GM13976 (cell line): ENCODE data around the gene ALPP.

ENCODE experiments used
- DNase-seq: peaks from one replicate; pipeline ENCODE4 v3.0.0; 2012; ENCODE audit warnings: low spot score
- in situ Hi-C: fragments of 300-500 bp; cut with MboI; formaldehyde crosslinking; loops from one replicate; pipeline ENCODE4 v1.12.0; 2022; ENCODE audit warnings: low sequenced_read_pairs, mixed read lengths, inconsistent platforms; ENCODE audit not compliant: unreplicated experiment
- TF ChIP-seq, protein P1 (sequence below): IDR thresholded peaks from 2 replicates; pipeline ENCODE4 v1.5.1; 2012; ENCODE audit warnings: borderline replicate concordance, mild to moderate bottlenecking; ENCODE audit not compliant: insufficient read depth; ENCODE audit errors: extremely low read depth, missing control alignments, control extremely low read depth

ALPP gene

DNA sequence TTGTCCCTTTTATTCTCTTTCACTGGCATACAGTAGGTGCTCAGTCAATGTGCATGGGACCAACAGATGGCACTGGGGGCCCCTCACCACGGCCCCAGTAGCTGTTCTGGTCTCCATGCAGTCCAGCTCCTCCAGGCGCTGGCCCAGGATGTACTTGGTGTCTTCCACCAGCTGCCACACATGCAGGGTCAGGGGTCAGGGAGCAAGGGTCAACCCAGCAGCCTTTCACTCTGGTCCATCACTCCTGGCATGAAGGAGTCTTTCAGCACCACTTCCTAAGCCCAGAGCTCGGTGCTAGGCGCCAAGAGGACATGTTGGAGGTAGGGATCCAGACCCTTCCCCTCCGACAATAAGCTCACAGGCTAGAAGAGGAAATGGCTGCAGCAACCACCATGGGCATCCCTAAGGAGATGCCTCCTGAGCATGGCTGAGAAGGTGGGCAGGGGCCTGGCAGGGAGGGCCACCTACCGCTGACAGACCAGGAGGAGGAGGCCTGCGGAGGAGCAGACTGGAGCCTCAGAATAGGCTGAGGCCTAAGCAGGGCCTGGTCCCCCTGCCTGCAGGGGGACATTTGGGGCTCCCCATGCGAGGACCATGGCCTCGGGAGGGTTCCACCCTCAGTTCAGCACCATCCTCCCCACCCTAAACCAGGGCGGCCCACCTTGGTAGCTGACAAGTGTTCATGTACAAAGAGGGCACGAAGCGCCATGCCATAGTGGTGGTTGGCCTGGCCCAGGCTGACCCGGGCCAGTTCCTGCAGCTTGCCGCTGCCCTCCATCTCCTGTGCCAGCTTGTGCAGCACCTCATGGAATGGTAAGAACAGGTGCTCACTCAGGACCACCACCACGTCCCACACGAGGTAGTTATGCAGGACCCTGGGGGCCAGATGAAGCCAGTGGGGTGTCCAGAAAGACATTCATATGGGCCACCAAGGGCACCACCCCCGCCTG, 38.2 kb downstream of the ALPP start:
- no peak for DNase-seq
- TF ChIP-seq, protein P1, sequence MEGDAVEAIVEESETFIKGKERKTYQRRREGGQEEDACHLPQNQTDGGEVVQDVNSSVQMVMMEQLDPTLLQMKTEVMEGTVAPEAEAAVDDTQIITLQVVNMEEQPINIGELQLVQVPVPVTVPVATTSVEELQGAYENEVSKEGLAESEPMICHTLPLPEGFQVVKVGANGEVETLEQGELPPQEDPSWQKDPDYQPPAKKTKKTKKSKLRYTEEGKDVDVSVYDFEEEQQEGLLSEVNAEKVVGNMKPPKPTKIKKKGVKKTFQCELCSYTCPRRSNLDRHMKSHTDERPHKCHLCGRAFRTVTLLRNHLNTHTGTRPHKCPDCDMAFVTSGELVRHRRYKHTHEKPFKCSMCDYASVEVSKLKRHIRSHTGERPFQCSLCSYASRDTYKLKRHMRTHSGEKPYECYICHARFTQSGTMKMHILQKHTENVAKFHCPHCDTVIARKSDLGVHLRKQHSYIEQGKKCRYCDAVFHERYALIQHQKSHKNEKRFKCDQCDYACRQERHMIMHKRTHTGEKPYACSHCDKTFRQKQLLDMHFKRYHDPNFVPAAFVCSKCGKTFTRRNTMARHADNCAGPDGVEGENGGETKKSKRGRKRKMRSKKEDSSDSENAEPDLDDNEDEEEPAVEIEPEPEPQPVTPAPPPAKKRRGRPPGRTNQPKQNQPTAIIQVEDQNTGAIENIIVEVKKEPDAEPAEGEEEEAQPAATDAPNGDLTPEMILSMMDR = no peak
- in situ Hi-C loops = no loop called here

DNA sequence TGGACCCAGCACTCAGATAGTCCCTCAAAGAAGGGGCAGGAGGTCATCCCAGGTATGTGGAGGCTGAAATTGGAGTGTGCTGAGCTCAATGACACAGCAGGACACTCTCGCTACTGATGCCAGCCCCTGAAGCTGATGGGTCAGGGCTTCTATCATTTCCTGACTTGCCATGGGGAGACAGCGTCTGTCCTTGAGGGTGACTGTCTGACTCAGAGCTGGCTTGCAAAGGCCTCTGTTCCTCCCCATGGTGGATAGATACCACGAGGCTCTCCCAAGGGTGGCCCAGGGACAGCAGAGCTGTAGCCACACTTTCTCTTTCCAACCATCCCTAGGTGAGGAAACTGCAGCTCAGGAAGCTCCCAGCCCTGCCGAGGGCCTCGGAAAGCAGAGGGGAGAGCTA, 38.9 kb downstream of the ALPP start:
- in situ Hi-C loops = no loop called here
- TF ChIP-seq, protein P1 = no peak
- no peak for DNase-seq

GRCh38 chr2:232418056-232418455, 39.5 kb downstream of the ALPP start:
- no peak for DNase-seq
- TF ChIP-seq, protein P1 = no peak
- in situ Hi-C loops = no loop called here

DNA sequence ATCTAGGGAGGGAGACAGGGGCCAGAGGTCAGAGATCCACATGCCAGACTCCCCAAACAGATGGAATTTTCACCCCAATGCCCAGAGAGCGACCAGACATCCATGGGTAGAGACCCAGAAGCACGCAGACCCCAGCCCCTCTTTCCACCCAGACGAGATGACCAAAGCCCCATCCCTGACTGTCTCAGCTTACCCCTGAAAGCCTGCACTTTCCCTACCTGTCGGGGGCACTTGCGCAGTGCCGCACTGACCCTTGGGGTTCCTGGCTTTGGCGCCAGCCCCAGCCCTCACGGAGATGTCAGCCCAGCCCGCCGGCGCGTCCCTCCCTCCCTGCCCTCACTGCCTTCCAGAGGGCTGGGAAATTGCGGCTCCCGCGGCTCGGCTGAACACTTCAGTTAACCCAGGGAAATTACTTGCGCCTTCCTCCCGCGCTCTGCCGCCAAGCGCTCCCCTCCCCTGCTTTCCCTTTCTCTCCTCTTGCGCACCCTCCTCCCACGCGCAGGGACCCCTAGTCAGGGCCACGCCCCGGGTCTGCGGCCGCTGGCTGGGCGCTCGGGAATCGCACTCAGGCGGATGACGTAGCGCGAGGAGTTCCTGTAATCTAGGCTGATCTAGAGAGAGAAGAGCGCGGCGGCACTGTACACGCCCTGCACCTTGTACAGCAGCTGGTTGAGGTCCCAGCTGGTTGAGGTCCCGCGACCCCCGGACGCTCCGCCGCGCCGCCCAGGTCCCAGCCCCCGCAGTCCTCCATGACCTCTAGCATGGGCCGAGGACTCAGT, 40.1 kb downstream of the ALPP start:
- TF ChIP-seq, protein P1 = no peak
- in situ Hi-C loops = no loop called here
- DNase-seq = no peak

GRCh38 chr2:232419245-232420072, 40.9 kb downstream of the ALPP start:
- TF ChIP-seq, protein P1 = no peak
- in situ Hi-C loops = no loop called here
- DNase-seq = no peak

DNA sequence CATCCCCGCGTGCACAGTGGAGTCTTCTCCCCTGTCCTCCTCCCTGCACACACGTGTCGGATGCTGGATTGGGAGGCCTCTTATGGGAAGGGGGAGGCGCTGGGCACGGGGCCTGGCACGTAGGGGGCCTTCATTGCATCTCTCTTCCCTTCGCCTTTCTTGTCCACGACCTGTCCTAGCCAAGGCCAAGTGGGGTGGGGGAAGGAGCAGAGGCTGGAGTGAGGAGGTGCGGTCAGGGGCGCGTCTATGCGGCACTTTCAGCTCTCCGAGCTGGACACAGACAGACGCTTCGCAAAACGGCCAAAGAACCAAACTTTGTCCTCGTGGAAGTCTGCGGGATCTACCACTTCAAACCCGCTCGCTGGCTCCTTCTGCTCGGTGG, 41.5 kb downstream of the ALPP start:
- DNase-seq = no peak
- in situ Hi-C loops = no loop called here
- TF ChIP-seq, protein P1 = no peak
